Activated naive CD4-positive, alpha-beta T cell treated with anti-CD3 and anti-CD28 coated beads for 36 hours (primary cell): ENCODE data around the gene RAB33B. TPM values are rescaled to one million over a fixed set of nuclear protein-coding genes. Genes with fewer than 3 reads are reported as not detected.
A peak's percentile ranks its signal among the peaks of the same experiment; 100 is the strongest.
"Not testable (repeated sequence)": the region's sequence is repeated elsewhere in the genome, so short reads cannot be mapped to it uniquely, and the experiment has no call there.

Experiments
- CTCF ChIA-PET: fragments of 350-600 bp; sonication (Branson Sonifier 250); formaldehyde crosslinking; loops from one replicate; lab custom pipeline; 2021; ENCODE audit warnings: antibody characterized with exemption; lab: Charles Lee
- DNase-seq: peaks from one replicate; pipeline ENCODE4 v3.0.0-alpha.2; 2020
- H3K27ac Mint-ChIP-seq: one replicate; pipeline ENCODE4 v1.8.0; 2021; ENCODE audit warnings: mild to moderate bottlenecking, mixed read lengths
- H3K27me3 Mint-ChIP-seq: one replicate; pipeline ENCODE4 v1.8.0; 2021; ENCODE audit warnings: low read depth, mixed read lengths
- H3K36me3 Mint-ChIP-seq: one replicate; pipeline ENCODE4 v1.8.0; 2021; ENCODE audit warnings: low read depth, mixed read lengths
- H3K4me1 Mint-ChIP-seq: one replicate; pipeline ENCODE4 v1.8.0; 2021; ENCODE audit warnings: low read depth, mixed read lengths
- H3K4me3 Mint-ChIP-seq: one replicate; pipeline ENCODE4 v1.8.0; 2021; ENCODE audit warnings: mild to moderate bottlenecking, moderate library complexity, mixed read lengths
- H3K9me3 Mint-ChIP-seq: one replicate; pipeline ENCODE4 v1.8.0; 2021; ENCODE audit warnings: mixed read lengths
- intact Hi-C: fragments of 100-400 bp; cut with micrococcal nuclease; formaldehyde crosslinking; loops from one replicate; pipeline ENCODE4 v1.15.1; 2023
- total RNA-seq, 2 experiments: library from RNA; stranded (reverse); gene quantifications; one replicate each; pipeline ENCODE4 v1.2.3, GENCODE V29; 2021

Gene RAB33B
- total RNA-seq = 1 to 10 TPM; 8.0 TPM

GRCh38 chr4:139454111-139455045 is at the start of gene RAB33B:
TSS of gene RAB33B (plus strand) at chr4:139454121. CDS start at chr4:139454196, 75 bp downstream.
- no peaks in the 10 kb centered on the region for H3K27me3 Mint-ChIP-seq
- H3K27ac Mint-ChIP-seq = peak within 1 kb of the TSS; percentile 98
- CTCF ChIA-PET = no interaction called here
- peak; percentile 39 for DNase-seq
- no peaks in the 10 kb centered on the region for H3K9me3 Mint-ChIP-seq
- intact Hi-C loops = loop anchor here (1.0 to 5.0 kb wide), 3 partner anchors 188 to 918 kb away; partner anchors contain the start of gene SCOC
- peaks cover 2% of the 10 kb centered on the region for H3K36me3 Mint-ChIP-seq
- H3K4me1 Mint-ChIP-seq = peaks cover 59% of the 10 kb centered on the region
- H3K4me3 Mint-ChIP-seq = peak within 1 kb of the TSS; percentile 97

- H3K27me3 Mint-ChIP-seq = no peaks in the 10 kb centered on the region
Measured at GRCh38 chr4:139410312-139410711, 43.6 kb upstream of the RAB33B start.

GRCh38 chr4:139414671-139415210 is 39.2 kb upstream of the RAB33B start:
- DNase-seq, H3K4me3 Mint-ChIP-seq, intact Hi-C loops, H3K27ac Mint-ChIP-seq, H3K27me3 Mint-ChIP-seq, H3K9me3 Mint-ChIP-seq: not testable (repeated sequence)
- Mint-ChIP-seq H3K36me3 (peaks cover 21% of the 10 kb centered on the region), H3K4me1 (peaks cover 12% of the 10 kb centered on the region)
- CTCF ChIA-PET = interaction anchor here (1.2 to 1.5 kb wide), 2 partner anchors 73 to 238 kb away, joined by 4 to 5 read pairs; no protein-coding TSS in a partner anchor

More at GRCh38 chr4:139410312-139410711, 43.6 kb upstream of the RAB33B start:
- peaks cover 13% of the 10 kb centered on the region for H3K36me3 Mint-ChIP-seq
- peaks cover 7% of the 10 kb centered on the region for H3K9me3 Mint-ChIP-seq
- CTCF ChIA-PET = no interaction called here
- no peak for DNase-seq
- H3K27ac Mint-ChIP-seq = no peak overlapping the region
- H3K4me3 Mint-ChIP-seq = no peak overlapping the region
- no peaks in the 10 kb centered on the region for H3K4me1 Mint-ChIP-seq
- intact Hi-C loops = no loop called here

GRCh38 chr4:139416073-139416673 is 37.7 kb upstream of the RAB33B start:
- Mint-ChIP-seq H3K9me3 (peaks cover 7% of the 10 kb centered on the region), H3K27me3 (no peaks in the 10 kb centered on the region), H3K27ac (no peak overlapping the region), H3K4me1 (peaks cover 14% of the 10 kb centered on the region), H3K4me3 (no peak overlapping the region), H3K36me3 (peaks cover 31% of the 10 kb centered on the region)
- CTCF ChIA-PET = interaction anchor here (0.6 to 1.3 kb wide), 10 partner anchors 9 to 398 kb away, joined by 3 to 4 read pairs (median 3); no protein-coding TSS in a partner anchor
- intact Hi-C loops = loop anchor here (1.0 to 2.0 kb wide), 5 partner anchors 93 to 385 kb away; no protein-coding TSS in a partner anchor
- DNase-seq = peak; percentile 10

- peak; percentile 79 for DNase-seq
- Mint-ChIP-seq H3K27ac (peak overlapping the region; percentile 65), H3K4me3 (no peak overlapping the region), H3K27me3 (no peaks in the 10 kb centered on the region), H3K9me3 (peaks cover 17% of the 10 kb centered on the region), H3K4me1 (peaks cover 14% of the 10 kb centered on the region), H3K36me3 (peaks cover 30% of the 10 kb centered on the region)
- intact Hi-C loops = loop anchor here (1.0 to 2.0 kb wide), 4 partner anchors 34 to 404 kb away; partner anchors contain the start of genes NOCT and SETD7
- CTCF ChIA-PET = interaction anchor here (0.5 to 1.2 kb wide), 2 partner anchors 34 to 318 kb away, joined by 3 to 4 read pairs; no protein-coding TSS in a partner anchor
Measured at GRCh38 chr4:139419388-139419914, 34.5 kb upstream of the RAB33B start.

GRCh38 chr4:139420652-139421051 is 33.3 kb upstream of the RAB33B start:
- Mint-ChIP-seq H3K36me3 (peaks cover 24% of the 10 kb centered on the region), H3K4me1 (peaks cover 14% of the 10 kb centered on the region), H3K9me3 (peaks cover 11% of the 10 kb centered on the region), H3K4me3 (no peak overlapping the region), H3K27ac (peak overlapping the region; percentile 61), H3K27me3 (no peaks in the 10 kb centered on the region)
- CTCF ChIA-PET = interaction anchor here (0.6 kb wide), 1 partner anchor 628 kb away, joined by 3 read pairs; no protein-coding TSS in a partner anchor
- no peak for DNase-seq
- intact Hi-C loops = no loop called here

- Mint-ChIP-seq H3K27me3 (no peaks in the 10 kb centered on the region), H3K4me1 (no peaks in the 10 kb centered on the region), H3K9me3 (peaks cover 27% of the 10 kb centered on the region), H3K27ac (no peak overlapping the region), H3K4me3 (no peak overlapping the region), H3K36me3 (peaks cover 40% of the 10 kb centered on the region)
- intact Hi-C loops = no loop called here
- no peak for DNase-seq
- CTCF ChIA-PET = interaction anchor here (1.1 kb wide), 1 partner anchor 24 kb away, joined by 4 read pairs; no protein-coding TSS in a partner anchor
Measured at GRCh38 chr4:139436122-139436521, 17.8 kb upstream of the RAB33B start.

GRCh38 chr4:139438141-139438540 is 15.8 kb upstream of the RAB33B start:
- intact Hi-C loops = no loop called here
- H3K4me3 Mint-ChIP-seq = no peak overlapping the region
- H3K27me3 Mint-ChIP-seq = no peaks in the 10 kb centered on the region
- H3K36me3 Mint-ChIP-seq = peaks cover 33% of the 10 kb centered on the region
- no peak overlapping the region for H3K27ac Mint-ChIP-seq
- H3K4me1 Mint-ChIP-seq = no peaks in the 10 kb centered on the region
- CTCF ChIA-PET = interaction anchor here (0.6 kb wide), 1 partner anchor 40 kb away, joined by 3 read pairs; no protein-coding TSS in a partner anchor
- H3K9me3 Mint-ChIP-seq = peaks cover 27% of the 10 kb centered on the region
- no peak for DNase-seq

GRCh38 chr4:139441029-139441428 is 12.9 kb upstream of the RAB33B start:
- peaks cover 33% of the 10 kb centered on the region for H3K36me3 Mint-ChIP-seq

GRCh38 chr4:139443661-139444060 is 10.3 kb upstream of the RAB33B start:
- CTCF ChIA-PET = interaction anchor here (1.6 to 1.7 kb wide), 2 partner anchors 10 to 114 kb away, joined by 3 to 7 read pairs; no protein-coding TSS in a partner anchor
- Mint-ChIP-seq H3K4me3 (no peak overlapping the region), H3K27ac (no peak overlapping the region), H3K9me3 (peaks cover 12% of the 10 kb centered on the region), H3K27me3 (no peaks in the 10 kb centered on the region), H3K4me1 (no peaks in the 10 kb centered on the region), H3K36me3 (peaks cover 15% of the 10 kb centered on the region)
- intact Hi-C loops = no loop called here
- DNase-seq = no peak

More at GRCh38 chr4:139441029-139441428, 12.9 kb upstream of the RAB33B start:
- no peak for DNase-seq
- Mint-ChIP-seq H3K4me3 (no peak overlapping the region), H3K9me3 (peaks cover 25% of the 10 kb centered on the region), H3K27ac (no peak overlapping the region), H3K4me1 (no peaks in the 10 kb centered on the region), H3K27me3 (no peaks in the 10 kb centered on the region)
- intact Hi-C loops = no loop called here
- CTCF ChIA-PET = no interaction called here

GRCh38 chr4:139444881-139445280 is 9.0 kb upstream of the RAB33B start:
- H3K4me3 Mint-ChIP-seq, H3K27me3 Mint-ChIP-seq, H3K36me3 Mint-ChIP-seq, H3K4me1 Mint-ChIP-seq, intact Hi-C loops, H3K9me3 Mint-ChIP-seq, DNase-seq, H3K27ac Mint-ChIP-seq: not testable (repeated sequence)
- CTCF ChIA-PET = interaction anchor here (1.7 kb wide), 1 partner anchor 8 kb away, joined by 7 read pairs; no protein-coding TSS in a partner anchor
